GM23248 (cell line): ENCODE measurements around the gene ZBTB16. TPM values are rescaled to one million over a fixed set of nuclear protein-coding genes. Genes with fewer than 3 reads are reported as not detected.

Experiments used
- DNase-seq: peaks from one replicate; pipeline ENCODE4 v3.0.0-alpha.2; 2015
- H2AFZ ChIP-seq: fragments of 200-600 bp; sonication (generic); 2 replicates; pipeline ENCODE4 v1.6.1; 2016; ENCODE audit warnings: antibody characterized with exemption
- H3F3A ChIP-seq: fragments of 200-600 bp; sonication (generic); 2 replicates; pipeline ENCODE4 v1.6.1; 2016; ENCODE audit warnings: mild to moderate bottlenecking, antibody characterized with exemption, mixed run types; ENCODE audit not compliant: insufficient read depth
- H3K27ac ChIP-seq: fragments of 200-600 bp; sonication (generic); 2 replicates; pipeline ENCODE4 v1.5.1; 2016; ENCODE audit warnings: mild to moderate bottlenecking
- H3K27me3 ChIP-seq: fragments of 200-600 bp; sonication (generic); replicated peaks from 2 replicates; pipeline ENCODE4 v1.6.1; 2016; ENCODE audit warnings: mild to moderate bottlenecking; ENCODE audit not compliant: insufficient read depth
- H3K36me3 ChIP-seq: fragments of 200-600 bp; sonication (generic); 2 replicates; pipeline ENCODE4 v1.6.1; 2016; ENCODE audit warnings: low read depth, mild to moderate bottlenecking
- H3K4me1 ChIP-seq: fragments of 200-600 bp; sonication (generic); 2 replicates; pipeline ENCODE4 v1.6.1; 2016; ENCODE audit warnings: mild to moderate bottlenecking; ENCODE audit not compliant: insufficient read depth
- H3K4me2 ChIP-seq: fragments of 200-600 bp; sonication (generic); one replicate; pipeline ENCODE4 v1.6.1; 2016; ENCODE audit warnings: mild to moderate bottlenecking; ENCODE audit not compliant: unreplicated experiment
- H3K4me3 ChIP-seq: fragments of 200-600 bp; sonication (generic); 2 replicates; pipeline ENCODE4 v1.5.1; 2016; ENCODE audit warnings: mild to moderate bottlenecking
- H3K79me2 ChIP-seq: fragments of 200-600 bp; sonication (generic); 2 replicates; pipeline ENCODE4 v1.6.1; 2016; ENCODE audit warnings: mild to moderate bottlenecking; ENCODE audit not compliant: insufficient read depth
- H3K9ac ChIP-seq: fragments of 200-600 bp; sonication (generic); 2 replicates; pipeline ENCODE4 v1.6.1; 2016; ENCODE audit warnings: mild to moderate bottlenecking
- H3K9me2 ChIP-seq: fragments of 200-600 bp; sonication (generic); 2 replicates; pipeline ENCODE4 v1.6.1; 2016; ENCODE audit warnings: mixed run types, mild to moderate bottlenecking, moderate library complexity; ENCODE audit not compliant: insufficient read depth
- H3K9me3 ChIP-seq: fragments of 200-600 bp; sonication (generic); one replicate; pipeline ENCODE4 v1.6.1; 2017; ENCODE audit warnings: low read depth
- H4K20me1 ChIP-seq: fragments of 200-600 bp; sonication (generic); 2 replicates; pipeline ENCODE4 v1.6.0; 2016; ENCODE audit not compliant: insufficient read depth
- EZH2 ChIP-seq: fragments of 200-600 bp; sonication (generic); IDR thresholded peaks from 2 replicates; pipeline ENCODE4 v1.6.1; 2018; ENCODE audit warnings: antibody characterized with exemption, mild to moderate bottlenecking; ENCODE audit not compliant: insufficient read depth, poor library complexity, severe bottlenecking
- EZH2phosphoT487 ChIP-seq: fragments of 200-600 bp; sonication (generic); IDR thresholded peaks from 2 replicates; pipeline ENCODE4 v1.6.1; 2018; ENCODE audit warnings: antibody characterized with exemption, moderate library complexity, mild to moderate bottlenecking, low read depth; ENCODE audit not compliant: insufficient read depth
- WGBS, 2 experiments: methylation state at CpG; one replicate each; pipeline ENCODE4 v1.1.6; 2015 to 2017; ENCODE audit warnings: low lambda C conversion rate in 2 of 2, low coverage in 1 of 2; ENCODE audit errors: missing lambda C conversion rate in 2 of 2; 5-methylcytosine and 5-hydroxymethylcytosine counted together
- in situ Hi-C: fragments of 300-500 bp; cut with MboI; formaldehyde crosslinking; loops from 2 replicates; pipeline ENCODE4 v1.15.0; 2020
- polyA plus RNA-seq: library from polyadenylated mRNA; unstranded; fragments of >200 nt; fragmentation: Nextera tagmentation; extraction: Ambion mirVana; gene quantifications from 2 replicates; pipeline ENCODE4 v1.2.1, GENCODE V29; 2016
- total RNA-seq: library from RNA; depleted of rRNA; stranded (reverse); fragments of >200 nt; shearing (Covaris generic); gene quantifications from 2 replicates; pipeline ENCODE4 v1.2.3, GENCODE V29; 2014

Gene ZBTB16
- total and polyA plus RNA-seq, 2 experiments from 2014 or later: not detected

GRCh38 chr11:114123692-114124330 lies 64.3 kb downstream of the ZBTB16 start:
- no peaks in the 10 kb centered on the region for H3K36me3 ChIP-seq
- 73 to 78% methylated on average over 11 of the region's 11 CpGs for WGBS, 2 experiments
- H3F3A ChIP-seq: no peaks in the 10 kb centered on the region

GRCh38 chr11:114124601-114125144 lies 65.2 kb downstream of the ZBTB16 start:
- no peaks in the 10 kb centered on the region for H3K79me2 ChIP-seq
- no peak overlapping the region for H3K9ac ChIP-seq
- no peaks in the 10 kb centered on the region for H3K36me3 ChIP-seq
- WGBS, 2 experiments: 76 to 77% methylated on average over 5 of the region's 5 CpGs
- H3F3A ChIP-seq: no peaks in the 10 kb centered on the region
- H3K27me3 ChIP-seq: peaks cover 17% of the 10 kb centered on the region; the same call in 1 of the 2 replicates
- DNase-seq: no peak
- H3K9me2 ChIP-seq: no peaks in the 10 kb centered on the region
- H4K20me1 ChIP-seq: no peaks in the 10 kb centered on the region
- no peak overlapping the region for H3K4me2 ChIP-seq
- H3K4me3 ChIP-seq: no peak overlapping the region
- TF ChIP-seq EZH2: no peak
- no peak for TF ChIP-seq EZH2phosphoT487
- H2AFZ ChIP-seq: no peak overlapping the region
- in situ Hi-C loops: no loop called here
- H3K27ac ChIP-seq: no peak overlapping the region
- H3K9me3 ChIP-seq: no peaks in the 10 kb centered on the region
- H3K4me1 ChIP-seq: no peaks in the 10 kb centered on the region

More at GRCh38 chr11:114123692-114124330, 64.3 kb downstream of the ZBTB16 start:
- Histone ChIP-seq H4K20me1 (no peaks in the 10 kb centered on the region), H3K9ac (no peak overlapping the region), H3K27ac (no peak overlapping the region), H3K9me3 (no peaks in the 10 kb centered on the region), H3K4me3 (no peak overlapping the region), H3K4me2 (no peak overlapping the region), H2AFZ (no peak overlapping the region), H3K4me1 (no peaks in the 10 kb centered on the region), H3K9me2 (no peaks in the 10 kb centered on the region), H3K27me3 (peaks cover 14% of the 10 kb centered on the region; the same call in 1 of the 2 replicates), H3K79me2 (no peaks in the 10 kb centered on the region)
- no peak for DNase-seq
- no peak for TF ChIP-seq EZH2phosphoT487
- TF ChIP-seq EZH2: no peak
- in situ Hi-C loops: no loop called here

DNA sequence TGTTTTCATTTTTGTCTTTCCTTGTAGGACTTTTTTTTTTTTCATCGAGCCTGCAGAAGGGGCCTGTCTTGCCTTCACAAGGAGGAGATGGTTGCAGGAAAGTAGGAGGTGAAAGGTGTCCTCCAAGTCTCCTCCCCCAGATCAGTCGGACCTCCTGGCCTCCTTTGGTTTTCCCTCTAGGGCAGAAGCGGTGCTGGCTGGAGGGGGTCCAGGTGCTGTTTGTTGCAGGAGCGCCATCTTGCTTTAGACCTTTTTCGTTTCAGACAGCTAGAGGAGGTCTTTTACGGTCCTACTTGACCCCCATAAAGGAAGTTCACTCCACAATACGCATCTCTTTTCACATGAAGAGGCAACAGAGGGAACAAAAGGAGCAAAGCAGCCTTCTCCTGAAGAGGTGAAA lies 66.0 kb downstream of the ZBTB16 start:
- Histone ChIP-seq H3K79me2 (no peaks in the 10 kb centered on the region), H4K20me1 (no peaks in the 10 kb centered on the region), H3K9me2 (no peaks in the 10 kb centered on the region), H3K4me3 (no peak overlapping the region), H3K9me3 (no peaks in the 10 kb centered on the region), H3K27me3 (peaks cover 8% of the 10 kb centered on the region; the same call in 1 of the 2 replicates), H2AFZ (no peak overlapping the region), H3K4me2 (no peak overlapping the region), H3K36me3 (no peaks in the 10 kb centered on the region), H3K4me1 (no peaks in the 10 kb centered on the region), H3F3A (no peaks in the 10 kb centered on the region), H3K9ac (no peak overlapping the region), H3K27ac (no peak overlapping the region)
- in situ Hi-C loops: no loop called here
- TF ChIP-seq EZH2phosphoT487 (no peak), EZH2 (no peak)
- 80 to 85% methylated on average over 7 of the region's 7 CpGs for WGBS, 2 experiments
- DNase-seq: no peak

- Histone ChIP-seq H3K36me3 (no peaks in the 10 kb centered on the region), H3K9ac (no peak overlapping the region), H3K4me2 (no peak overlapping the region), H3F3A (no peaks in the 10 kb centered on the region), H3K4me1 (no peaks in the 10 kb centered on the region), H4K20me1 (no peaks in the 10 kb centered on the region), H2AFZ (no peak overlapping the region), H3K9me3 (no peaks in the 10 kb centered on the region), H3K27me3 (peaks cover 8% of the 10 kb centered on the region; the same call in 1 of the 2 replicates), H3K9me2 (no peaks in the 10 kb centered on the region), H3K79me2 (no peaks in the 10 kb centered on the region), H3K27ac (no peak overlapping the region), H3K4me3 (no peak overlapping the region)
- 63% methylated on average over 2 of the region's 2 CpGs for WGBS, 2 experiments
- no peak for TF ChIP-seq EZH2
- TF ChIP-seq EZH2phosphoT487: no peak
- no peak for DNase-seq
- in situ Hi-C loops: no loop called here
Measured at GRCh38 chr11:114125959-114126358, 66.4 kb downstream of the ZBTB16 start.
